Liver (tissue), 9 donors: Measurements from ENCODE around the gene NTN1. TPM values are rescaled to one million over a fixed set of nuclear protein-coding genes. Genes with fewer than 3 reads are reported as not detected.

Source experiments
- DNase-seq: peaks from one replicate; pipeline ENCODE4 v3.0.0-alpha.2; 2017; ENCODE audit warnings: low spot score
- H3K27ac ChIP-seq, 2 donors: one replicate each; pipeline ENCODE4 v1.7.0; 2013; ENCODE audit warnings: inconsistent platforms in 2 of 2, low read length in 2 of 2, control low read depth in 1 of 2, low read depth in 1 of 2, mild to moderate bottlenecking in 1 of 2
- H3K27me3 ChIP-seq, 4 donors: one replicate each; pipeline versions ENCODE4 v1.6.1 to v1.7.0; 2013; ENCODE audit warnings: low read length in 3 of 4, inconsistent platforms in 1 of 4, mild to moderate bottlenecking in 1 of 4, moderate library complexity in 1 of 4; ENCODE audit not compliant: control insufficient read depth in 4 of 4, insufficient read depth in 4 of 4
- H3K36me3 ChIP-seq, 4 donors: one replicate each; pipeline versions ENCODE4 v1.6.1 to v1.7.0; 2013; ENCODE audit warnings: low read length in 3 of 4, mild to moderate bottlenecking in 3 of 4, low read depth in 1 of 4, moderate library complexity in 1 of 4; ENCODE audit not compliant: control insufficient read depth in 4 of 4, insufficient read depth in 3 of 4
- H3K4me1 ChIP-seq, 4 donors: one replicate each; pipeline versions ENCODE4 v1.6.1 to v1.7.0; 2013; ENCODE audit warnings: low read length in 3 of 4, mild to moderate bottlenecking in 3 of 4, moderate library complexity in 1 of 4; ENCODE audit not compliant: control insufficient read depth in 4 of 4, insufficient read depth in 4 of 4
- H3K4me3 ChIP-seq, 3 donors: one replicate each; pipeline versions ENCODE4 v1.6.1 to v1.7.0; 2013; ENCODE audit warnings: low read length in 3 of 3, control low read depth in 1 of 3, low read depth in 1 of 3, mild to moderate bottlenecking in 1 of 3
- H3K9ac ChIP-seq, 2 donors: one replicate each; pipeline ENCODE4 v1.7.0; 2013; ENCODE audit warnings: low read length in 2 of 2, mild to moderate bottlenecking in 2 of 2, moderate library complexity in 2 of 2, control low read depth in 1 of 2, low read depth in 1 of 2
- H3K9me3 ChIP-seq, 4 donors: one replicate each; pipeline versions ENCODE4 v1.6.1 to v1.7.0; 2013; ENCODE audit warnings: low read length in 3 of 4; ENCODE audit not compliant: control insufficient read depth in 4 of 4
- ATF3 ChIP-seq: IDR thresholded peaks from 2 replicates; pipeline ENCODE4 v1.6.1; 2016; ENCODE audit warnings: antibody characterized with exemption
- CTCF ChIP-seq: fragments of 150-350 bp; IDR thresholded peaks from 2 replicates; pipeline ENCODE4 v1.5.1; 2017; ENCODE audit warnings: improper control_type of control experiment, low read depth, low read length; ENCODE audit not compliant: missing input control
- EGR1 ChIP-seq, 2 donors: IDR thresholded peaks; 2 replicates each; pipeline ENCODE4 v1.6.1; 2016 to 2018; ENCODE audit warnings: antibody characterized with exemption in 2 of 2, low read depth in 2 of 2
- FOXA1 ChIP-seq: IDR thresholded peaks from 2 replicates; pipeline ENCODE4 v1.6.1; 2016; ENCODE audit warnings: antibody characterized with exemption
- FOXA2 ChIP-seq: IDR thresholded peaks from 2 replicates; pipeline ENCODE4 v1.6.1; 2016; ENCODE audit warnings: antibody characterized with exemption
- GABPA ChIP-seq, 2 donors: IDR thresholded peaks in 1 of 2; conservative IDR thresholded peaks in 1 of 2; 2 replicates each; pipeline ENCODE4 v1.6.1; 2016; ENCODE audit warnings: antibody characterized with exemption in 2 of 2, mild to moderate bottlenecking in 1 of 2, moderate library complexity in 1 of 2
- HNF4A ChIP-seq, 2 donors: conservative IDR thresholded peaks; 2 replicates each; pipeline ENCODE4 v1.6.1; 2016; ENCODE audit warnings: antibody characterized with exemption in 2 of 2, mild to moderate bottlenecking in 2 of 2
- HNF4G ChIP-seq: IDR thresholded peaks from 2 replicates; pipeline ENCODE4 v1.6.1; 2016; ENCODE audit warnings: antibody characterized with exemption
- JUND ChIP-seq, 2 donors: IDR thresholded peaks; 2 replicates each; pipeline ENCODE4 v1.6.1; 2016; ENCODE audit warnings: antibody characterized with exemption in 2 of 2
- MAX ChIP-seq: IDR thresholded peaks from 2 replicates; pipeline ENCODE4 v1.6.1; 2016; ENCODE audit warnings: antibody characterized with exemption
- NR2F2 ChIP-seq: IDR thresholded peaks from 2 replicates; pipeline ENCODE4 v1.6.1; 2016; ENCODE audit warnings: antibody characterized with exemption
- RAD21 ChIP-seq, 2 donors: IDR thresholded peaks; 2 replicates each; pipeline ENCODE4 v1.6.1; 2016; ENCODE audit warnings: antibody characterized with exemption in 2 of 2, mild to moderate bottlenecking in 2 of 2
- REST ChIP-seq: IDR thresholded peaks from 2 replicates; pipeline ENCODE4 v1.6.1; 2016; ENCODE audit warnings: antibody characterized with exemption, mild to moderate bottlenecking
- RXRA ChIP-seq, 2 donors: IDR thresholded peaks; 2 replicates each; pipeline ENCODE4 v1.6.1; 2017 to 2018; ENCODE audit warnings: antibody characterized with exemption in 2 of 2, mild to moderate bottlenecking in 1 of 2
- TAF1 ChIP-seq: conservative IDR thresholded peaks from 2 replicates; pipeline ENCODE4 v1.6.1; 2016; ENCODE audit warnings: antibody characterized with exemption, mild to moderate bottlenecking
- YY1 ChIP-seq: IDR thresholded peaks from 2 replicates; pipeline ENCODE4 v1.6.1; 2016; ENCODE audit warnings: antibody characterized with exemption, mild to moderate bottlenecking
- ZBTB33 ChIP-seq: IDR thresholded peaks from 2 replicates; pipeline ENCODE4 v1.6.1; 2016; ENCODE audit warnings: antibody characterized with exemption
- WGBS: extraction: QIAGEN DNeasy Blood & Tissue Kit; methylation state at CpG from one replicate; pipeline ENCODE4 v1.1.7; 2013; 5-methylcytosine and 5-hydroxymethylcytosine counted together
- polyA plus RNA-seq, 2 donors: library from polyadenylated mRNA; stranded (reverse) in 1 of 2; unstranded in 1 of 2; fragments of 200-250 nt in 1 of 2; fragments of >200 nt in 1 of 2; fragmentation: Nextera tagmentation in 1 of 2; extraction: Ambion mirVana in 1 of 2; gene quantifications; one replicate each; pipeline versions ENCODE4 v1.2.1 to v1.2.3, GENCODE V29; 2013 to 2015
- total RNA-seq, 2 donors: library from RNA; depleted of rRNA; stranded (reverse); fragments of >200 nt; gene quantifications; one replicate each; pipeline ENCODE4 v1.2.3, GENCODE V29; 2014
- donor health status: healthy.
- donor health status: healthy.
- donor health status: healthy.
- donor health status: healthy.
- donor health status: healthy.

NTN1 gene
- total and polyA plus RNA-seq, 4 donors = 0.14 to 8.7 (median 4.3) TPM

- H3K4me3 ChIP-seq = no peak overlapping the region
- no peaks in the 10 kb centered on the region for H3K9me3 ChIP-seq
- TF ChIP-seq NR2F2 (no peak), YY1 (no peak), EGR1 (IDR thresholded peaks at IDR 0.05; ENCODE audit: low read depth in 2 of 2) (no peak), FOXA1 (no peak)
- WGBS = 72% methylated on average over 14 of the region's 14 CpGs
- H3K4me1 ChIP-seq = peaks cover 6 to 32% (median 22%) of the 10 kb centered on the region in 4 donors
- no peak overlapping the region for H3K9ac ChIP-seq
- peaks cover 0 to 1% (median 0%) of the 10 kb centered on the region in 4 donors for H3K36me3 ChIP-seq
- no peaks in the 10 kb centered on the region for H3K27me3 ChIP-seq
- no peak overlapping the region for H3K27ac ChIP-seq
- DNase-seq = no peak
These were observed 3.2 kb downstream of the NTN1 start for GRCh38 chr17:9024497-9024896.

- H3K27ac ChIP-seq = no peak overlapping the region
- H3K4me1 ChIP-seq = peaks cover 2 to 27% (median 18%) of the 10 kb centered on the region in 4 donors
- no peaks in the 10 kb centered on the region for H3K27me3 ChIP-seq
- no peak overlapping the region for H3K9ac ChIP-seq
- WGBS = 83% methylated on average over 8 of the region's 8 CpGs
- H3K9me3 ChIP-seq = no peaks in the 10 kb centered on the region
- H3K4me3 ChIP-seq = no peak overlapping the region
- DNase-seq = no peak
- peaks cover 0 to 2% (median 0%) of the 10 kb centered on the region in 4 donors for H3K36me3 ChIP-seq
- TF ChIP-seq YY1 = no peak
- no peak for TF ChIP-seq REST
- TF ChIP-seq FOXA2 = no peak
- no peak for TF ChIP-seq TAF1
- no peak for TF ChIP-seq JUND (IDR thresholded peaks at IDR 0.05)
- TF ChIP-seq RXRA (IDR thresholded peaks at IDR 0.05) = no peak
- no peak for TF ChIP-seq HNF4G
- no peak for TF ChIP-seq NR2F2
- no peak for TF ChIP-seq EGR1 (IDR thresholded peaks at IDR 0.05; ENCODE audit: low read depth in 2 of 2)
- no peak for TF ChIP-seq ATF3
- no peak for TF ChIP-seq ZBTB33
- TF ChIP-seq MAX = no peak
- no peak for TF ChIP-seq RAD21 (IDR thresholded peaks at IDR 0.05)
- TF ChIP-seq CTCF = no peak
- TF ChIP-seq GABPA (IDR thresholded peaks at IDR 0.05 in 1 of 2, conservative IDR thresholded peaks at IDR 0.05 in 1 of 2) = no peak
- TF ChIP-seq HNF4A (conservative IDR thresholded peaks at IDR 0.05) = no peak
These were observed 5.4 kb downstream of the NTN1 start for GRCh38 chr17:9026741-9027140.
